HEK293 (cell line): Measurements from ENCODE around the gene HYDIN.
"Not testable (repeated sequence)": the region's sequence is repeated elsewhere in the genome, so short reads cannot be mapped to it uniquely, and the experiment has no call there.

ENCODE experiments used
- KLF10 ChIP-seq: fragments of 450-650 bp; IDR thresholded peaks from 2 replicates; pipeline ENCODE4 v1.5.1; 2018; ENCODE audit warnings: missing biosample characterization, mild to moderate bottlenecking, missing genetic modification characterization
- KLF8 ChIP-seq: fragments of 450-650 bp; formaldehyde crosslinking; IDR thresholded peaks from 2 replicates; pipeline ENCODE4 v1.5.1; 2016; ENCODE audit warnings: missing biosample characterization, missing genetic modification characterization
- SP2 ChIP-seq: fragments of 450-650 bp; formaldehyde crosslinking; IDR thresholded peaks from 2 replicates; pipeline ENCODE4 v1.5.1; 2016; ENCODE audit warnings: missing biosample characterization, missing genetic modification characterization
- ZBTB48 ChIP-seq: fragments of 450-650 bp; formaldehyde crosslinking; IDR thresholded peaks from 2 replicates; pipeline ENCODE4 v1.5.1; 2016; ENCODE audit warnings: missing biosample characterization, missing genetic modification characterization
- ZBTB8A ChIP-seq: fragments of 450-650 bp; formaldehyde crosslinking; IDR thresholded peaks from 2 replicates; pipeline ENCODE4 v1.5.1; 2016; ENCODE audit warnings: missing biosample characterization, missing genetic modification characterization
- ZNF174 ChIP-seq: fragments of 450-650 bp; formaldehyde crosslinking; IDR thresholded peaks from 2 replicates; pipeline ENCODE4 v1.5.0; 2017; ENCODE audit warnings: missing biosample characterization, mild to moderate bottlenecking, missing genetic modification characterization
- ZNF530 ChIP-seq: fragments of 450-650 bp; formaldehyde crosslinking; IDR thresholded peaks from 2 replicates; pipeline ENCODE4 v1.5.1; 2016; ENCODE audit warnings: low read depth, missing biosample characterization, missing genetic modification characterization
- ZNF623 ChIP-seq: fragments of 450-650 bp; formaldehyde crosslinking; IDR thresholded peaks from 2 replicates; pipeline ENCODE4 v1.5.1; 2016; ENCODE audit warnings: missing biosample characterization, missing genetic modification characterization
- ZNF792 ChIP-seq: fragments of 450-650 bp; formaldehyde crosslinking; IDR thresholded peaks from 2 replicates; pipeline ENCODE4 v1.5.1; 2016; ENCODE audit warnings: missing biosample characterization, missing genetic modification characterization
- TF ChIP-seq, protein P1 (sequence below): fragments of 450-650 bp; formaldehyde crosslinking; IDR thresholded peaks from 2 replicates; pipeline ENCODE4 v1.5.1; 2016; ENCODE audit warnings: missing biosample characterization, missing genetic modification characterization
- TF ChIP-seq, protein P2 (sequence below): fragments of 450-650 bp; formaldehyde crosslinking; IDR thresholded peaks from 2 replicates; pipeline ENCODE4 v1.5.1; 2017; ENCODE audit warnings: missing biosample characterization, missing genetic modification characterization
- TF ChIP-seq, protein P3 (sequence below): fragments of 450-650 bp; formaldehyde crosslinking; IDR thresholded peaks from 2 replicates; pipeline ENCODE4 v1.5.1; 2016; ENCODE audit warnings: missing biosample characterization, missing genetic modification characterization

DNA sequence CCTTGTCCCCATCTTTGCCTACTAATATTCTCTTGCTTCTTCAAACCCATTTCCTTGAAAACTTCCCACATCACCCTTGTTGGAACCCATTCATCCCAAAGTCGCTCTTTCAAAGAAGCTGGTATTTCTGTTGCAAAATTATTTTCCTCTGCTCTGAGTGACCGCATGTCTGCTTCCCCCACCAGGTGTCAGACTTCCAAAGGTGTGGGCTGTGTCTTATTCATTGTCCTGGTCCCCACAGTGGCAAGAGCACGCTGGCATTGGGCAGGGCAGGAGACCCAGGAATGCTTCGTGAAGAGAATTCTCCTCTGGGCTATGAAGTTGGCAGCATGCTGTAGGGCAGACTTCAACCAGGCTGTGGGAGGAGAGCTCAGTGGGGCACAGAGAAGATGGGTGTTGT is 275.6 kb downstream of the HYDIN start:
- TF ChIP-seq ZBTB48; ZNF174 (tag by site-specific recombination); ZNF530; KLF8; ZBTB8A (tag by site-specific recombination); SP2 (tag by site-specific recombination); KLF10 (tag by site-specific recombination); ZNF623 (tag by site-specific recombination); ZNF792 (tag by site-specific recombination): not testable (repeated sequence)
- TF ChIP-seq, protein P1, sequence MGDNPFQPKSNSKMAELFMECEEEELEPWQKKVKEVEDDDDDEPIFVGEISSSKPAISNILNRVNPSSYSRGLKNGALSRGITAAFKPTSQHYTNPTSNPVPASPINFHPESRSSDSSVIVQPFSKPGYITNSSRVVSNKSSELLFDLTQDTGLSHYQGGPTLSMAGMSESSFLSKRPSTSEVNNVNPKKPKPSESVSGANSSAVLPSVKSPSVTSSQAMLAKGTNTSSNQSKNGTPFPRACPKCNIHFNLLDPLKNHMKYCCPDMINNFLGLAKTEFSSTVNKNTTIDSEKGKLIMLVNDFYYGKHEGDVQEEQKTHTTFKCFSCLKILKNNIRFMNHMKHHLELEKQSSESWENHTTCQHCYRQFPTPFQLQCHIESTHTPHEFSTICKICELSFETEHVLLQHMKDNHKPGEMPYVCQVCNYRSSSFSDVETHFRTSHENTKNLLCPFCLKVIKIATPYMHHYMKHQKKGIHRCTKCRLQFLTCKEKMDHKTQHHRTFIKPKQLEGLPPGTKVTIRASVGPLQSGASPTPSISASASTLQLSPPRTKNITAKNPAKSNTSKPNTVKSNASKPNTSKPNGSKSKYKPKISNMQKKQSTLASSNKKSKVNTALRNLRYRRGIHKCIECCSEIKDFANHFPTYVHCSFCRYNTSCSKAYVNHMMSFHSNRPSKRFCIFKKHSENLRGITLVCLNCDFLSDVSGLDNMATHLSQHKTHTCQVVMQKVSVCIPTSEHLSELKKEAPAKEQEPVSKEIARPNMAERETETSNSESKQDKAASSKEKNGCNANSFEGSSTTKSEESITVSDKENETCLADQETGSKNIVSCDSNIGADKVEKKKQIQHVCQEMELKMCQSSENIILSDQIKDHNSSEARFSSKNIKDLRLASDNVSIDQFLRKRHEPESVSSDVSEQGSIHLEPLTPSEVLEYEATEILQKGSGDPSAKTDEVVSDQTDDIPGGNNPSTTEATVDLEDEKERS (tag by site-specific recombination) = not testable (repeated sequence)
- TF ChIP-seq, protein P2, sequence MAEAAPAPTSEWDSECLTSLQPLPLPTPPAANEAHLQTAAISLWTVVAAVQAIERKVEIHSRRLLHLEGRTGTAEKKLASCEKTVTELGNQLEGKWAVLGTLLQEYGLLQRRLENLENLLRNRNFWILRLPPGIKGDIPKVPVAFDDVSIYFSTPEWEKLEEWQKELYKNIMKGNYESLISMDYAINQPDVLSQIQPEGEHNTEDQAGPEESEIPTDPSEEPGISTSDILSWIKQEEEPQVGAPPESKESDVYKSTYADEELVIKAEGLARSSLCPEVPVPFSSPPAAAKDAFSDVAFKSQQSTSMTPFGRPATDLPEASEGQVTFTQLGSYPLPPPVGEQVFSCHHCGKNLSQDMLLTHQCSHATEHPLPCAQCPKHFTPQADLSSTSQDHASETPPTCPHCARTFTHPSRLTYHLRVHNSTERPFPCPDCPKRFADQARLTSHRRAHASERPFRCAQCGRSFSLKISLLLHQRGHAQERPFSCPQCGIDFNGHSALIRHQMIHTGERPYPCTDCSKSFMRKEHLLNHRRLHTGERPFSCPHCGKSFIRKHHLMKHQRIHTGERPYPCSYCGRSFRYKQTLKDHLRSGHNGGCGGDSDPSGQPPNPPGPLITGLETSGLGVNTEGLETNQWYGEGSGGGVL = not testable (repeated sequence)
- TF ChIP-seq, protein P3, sequence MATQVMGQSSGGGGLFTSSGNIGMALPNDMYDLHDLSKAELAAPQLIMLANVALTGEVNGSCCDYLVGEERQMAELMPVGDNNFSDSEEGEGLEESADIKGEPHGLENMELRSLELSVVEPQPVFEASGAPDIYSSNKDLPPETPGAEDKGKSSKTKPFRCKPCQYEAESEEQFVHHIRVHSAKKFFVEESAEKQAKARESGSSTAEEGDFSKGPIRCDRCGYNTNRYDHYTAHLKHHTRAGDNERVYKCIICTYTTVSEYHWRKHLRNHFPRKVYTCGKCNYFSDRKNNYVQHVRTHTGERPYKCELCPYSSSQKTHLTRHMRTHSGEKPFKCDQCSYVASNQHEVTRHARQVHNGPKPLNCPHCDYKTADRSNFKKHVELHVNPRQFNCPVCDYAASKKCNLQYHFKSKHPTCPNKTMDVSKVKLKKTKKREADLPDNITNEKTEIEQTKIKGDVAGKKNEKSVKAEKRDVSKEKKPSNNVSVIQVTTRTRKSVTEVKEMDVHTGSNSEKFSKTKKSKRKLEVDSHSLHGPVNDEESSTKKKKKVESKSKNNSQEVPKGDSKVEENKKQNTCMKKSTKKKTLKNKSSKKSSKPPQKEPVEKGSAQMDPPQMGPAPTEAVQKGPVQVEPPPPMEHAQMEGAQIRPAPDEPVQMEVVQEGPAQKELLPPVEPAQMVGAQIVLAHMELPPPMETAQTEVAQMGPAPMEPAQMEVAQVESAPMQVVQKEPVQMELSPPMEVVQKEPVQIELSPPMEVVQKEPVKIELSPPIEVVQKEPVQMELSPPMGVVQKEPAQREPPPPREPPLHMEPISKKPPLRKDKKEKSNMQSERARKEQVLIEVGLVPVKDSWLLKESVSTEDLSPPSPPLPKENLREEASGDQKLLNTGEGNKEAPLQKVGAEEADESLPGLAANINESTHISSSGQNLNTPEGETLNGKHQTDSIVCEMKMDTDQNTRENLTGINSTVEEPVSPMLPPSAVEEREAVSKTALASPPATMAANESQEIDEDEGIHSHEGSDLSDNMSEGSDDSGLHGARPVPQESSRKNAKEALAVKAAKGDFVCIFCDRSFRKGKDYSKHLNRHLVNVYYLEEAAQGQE (tag by site-specific recombination) = not testable (repeated sequence)
